Smooth muscle cell (in vitro differentiated cells): Measurements from ENCODE around the gene UST. TPM values are rescaled to one million over a fixed set of nuclear protein-coding genes. Genes with fewer than 3 reads are reported as not detected.
A peak's percentile ranks its signal among the peaks of the same experiment; 100 is the strongest.

Experiments used
- DNase-seq: peaks from one replicate; lab custom pipeline; 2025; ENCODE audit not compliant: unreplicated experiment; lab: John Stamatoyannopoulos, UW
- H2AFZ ChIP-seq: fragments of 200-600 bp; sonication (generic); 2 replicates; pipeline ENCODE4 v1.6.0; 2016; ENCODE audit warnings: antibody characterized with exemption, low read depth, mild to moderate bottlenecking
- H3F3A ChIP-seq: fragments of 200-600 bp; sonication (generic); 2 replicates; pipeline ENCODE4 v1.6.0; 2017; ENCODE audit warnings: antibody characterized with exemption, low read depth
- H3K27ac ChIP-seq: fragments of 200-600 bp; sonication (generic); 2 replicates; pipeline ENCODE4 v1.5.1; 2016; ENCODE audit warnings: low read depth, mild to moderate bottlenecking
- H3K27me3 ChIP-seq: fragments of 200-600 bp; sonication (generic); 2 replicates; pipeline ENCODE4 v1.6.1; 2016; ENCODE audit warnings: low read depth, mild to moderate bottlenecking
- H3K36me3 ChIP-seq: fragments of 200-600 bp; sonication (generic); 2 replicates; pipeline ENCODE4 v1.5.1; 2016; ENCODE audit warnings: low read depth
- H3K4me1 ChIP-seq: fragments of 200-600 bp; sonication (generic); 2 replicates; pipeline ENCODE4 v1.5.1; 2016; ENCODE audit warnings: low read depth
- H3K4me2 ChIP-seq: fragments of 200-600 bp; sonication (generic); 2 replicates; pipeline ENCODE4 v1.6.0; 2016; ENCODE audit warnings: mild to moderate bottlenecking
- H3K4me3 ChIP-seq: fragments of 200-600 bp; sonication (generic); 2 replicates; pipeline ENCODE4 v1.5.1; 2016; ENCODE audit warnings: mild to moderate bottlenecking
- H3K79me2 ChIP-seq: fragments of 200-600 bp; sonication (generic); 2 replicates; pipeline ENCODE4 v1.6.0; 2016; ENCODE audit warnings: low read depth, mild to moderate bottlenecking
- H3K9ac ChIP-seq: fragments of 200-600 bp; sonication (generic); 2 replicates; pipeline ENCODE4 v1.6.0; 2016; ENCODE audit warnings: low read depth
- H3K9me3 ChIP-seq: fragments of 200-600 bp; sonication (generic); replicated peaks from 2 replicates; pipeline ENCODE4 v1.5.1; 2016; ENCODE audit warnings: low read depth
- H4K20me1 ChIP-seq: fragments of 200-600 bp; sonication (generic); 2 replicates; pipeline ENCODE4 v1.6.0; 2016; ENCODE audit warnings: low read depth
- WGBS: methylation state at CpG from one replicate; pipeline ENCODE4 v1.1.7; 2016; ENCODE audit warnings: low lambda C conversion rate; 5-methylcytosine and 5-hydroxymethylcytosine counted together
- polyA plus RNA-seq: library from polyadenylated mRNA; unstranded; fragments of >200 nt; fragmentation: Nextera tagmentation; extraction: Ambion mirVana; gene quantifications from 2 replicates; pipeline ENCODE4 v1.2.1, GENCODE V29; 2016
- total RNA-seq: library from RNA; depleted of rRNA; stranded (reverse); fragments of >200 nt; gene quantifications from 2 replicates; pipeline ENCODE4 v1.2.3, GENCODE V29; 2014
- TF ChIP-seq, protein P1 (sequence below): fragments of 200-600 bp; sonication (generic); IDR thresholded peaks from 2 replicates; pipeline ENCODE4 v1.5.1; 2017; ENCODE audit warnings: borderline replicate concordance, mild to moderate bottlenecking, antibody characterized with exemption; ENCODE audit not compliant: insufficient read depth, poor library complexity, severe bottlenecking

UST gene
- total and polyA plus RNA-seq, 2 experiments from 2014 or later, result 16.1 to 19.5 TPM

DNA sequence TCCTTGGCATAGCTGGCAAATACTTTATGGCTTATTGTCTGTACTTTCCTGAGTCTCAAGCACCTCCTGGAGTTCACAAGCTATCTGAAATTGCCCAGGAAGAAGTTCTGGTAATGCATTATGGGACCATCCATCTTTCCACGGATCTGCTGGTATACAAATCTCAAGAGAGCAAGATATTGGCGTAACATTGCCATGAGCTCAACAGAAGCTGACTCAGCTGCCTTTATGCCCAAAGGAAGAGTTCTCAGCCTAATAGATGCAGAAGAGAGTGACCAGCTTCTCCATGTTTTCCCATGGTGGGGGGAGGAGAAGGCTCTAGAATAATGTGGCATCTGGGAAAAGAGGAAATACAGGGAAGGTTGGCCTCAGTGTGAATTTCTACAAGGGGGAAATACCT, 78.7 kb downstream of the UST start:
- Histone ChIP-seq H3K4me3 (no peak overlapping the region), H3F3A (no peaks in the 10 kb centered on the region), H3K27me3 (no peaks in the 10 kb centered on the region), H3K4me2 (no peak overlapping the region), H3K9me3 (no peaks in the 10 kb centered on the region), H3K79me2 (peaks cover 66% of the 10 kb centered on the region), H4K20me1 (peaks cover 24% of the 10 kb centered on the region), H3K36me3 (no peaks in the 10 kb centered on the region), H3K27ac (no peak overlapping the region), H2AFZ (no peak overlapping the region), H3K4me1 (no peaks in the 10 kb centered on the region), H3K9ac (no peak overlapping the region)
- WGBS, result 85% methylated on average over 2 of the region's 2 CpGs
- no peak for DNase-seq
- TF ChIP-seq, protein P1, sequence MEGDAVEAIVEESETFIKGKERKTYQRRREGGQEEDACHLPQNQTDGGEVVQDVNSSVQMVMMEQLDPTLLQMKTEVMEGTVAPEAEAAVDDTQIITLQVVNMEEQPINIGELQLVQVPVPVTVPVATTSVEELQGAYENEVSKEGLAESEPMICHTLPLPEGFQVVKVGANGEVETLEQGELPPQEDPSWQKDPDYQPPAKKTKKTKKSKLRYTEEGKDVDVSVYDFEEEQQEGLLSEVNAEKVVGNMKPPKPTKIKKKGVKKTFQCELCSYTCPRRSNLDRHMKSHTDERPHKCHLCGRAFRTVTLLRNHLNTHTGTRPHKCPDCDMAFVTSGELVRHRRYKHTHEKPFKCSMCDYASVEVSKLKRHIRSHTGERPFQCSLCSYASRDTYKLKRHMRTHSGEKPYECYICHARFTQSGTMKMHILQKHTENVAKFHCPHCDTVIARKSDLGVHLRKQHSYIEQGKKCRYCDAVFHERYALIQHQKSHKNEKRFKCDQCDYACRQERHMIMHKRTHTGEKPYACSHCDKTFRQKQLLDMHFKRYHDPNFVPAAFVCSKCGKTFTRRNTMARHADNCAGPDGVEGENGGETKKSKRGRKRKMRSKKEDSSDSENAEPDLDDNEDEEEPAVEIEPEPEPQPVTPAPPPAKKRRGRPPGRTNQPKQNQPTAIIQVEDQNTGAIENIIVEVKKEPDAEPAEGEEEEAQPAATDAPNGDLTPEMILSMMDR, result no peak

GRCh38 chr6:148827416-148828045, 80.7 kb downstream of the UST start:
- Histone ChIP-seq H3K27ac (peak overlapping the region; percentile 41), H3K4me2 (peak overlapping the region; percentile 62), H3K79me2 (peaks cover 69% of the 10 kb centered on the region), H2AFZ (no peak overlapping the region), H3K27me3 (no peaks in the 10 kb centered on the region), H3K9ac (no peak overlapping the region), H3K9me3 (no peaks in the 10 kb centered on the region), H3K36me3 (no peaks in the 10 kb centered on the region), H4K20me1 (peaks cover 11% of the 10 kb centered on the region), H3K4me1 (no peaks in the 10 kb centered on the region), H3F3A (no peaks in the 10 kb centered on the region), H3K4me3 (no peak overlapping the region)
- 36% methylated on average over 5 of the region's 5 CpGs for WGBS
- TF ChIP-seq, protein P1, result no peak
- no peak for DNase-seq

DNA sequence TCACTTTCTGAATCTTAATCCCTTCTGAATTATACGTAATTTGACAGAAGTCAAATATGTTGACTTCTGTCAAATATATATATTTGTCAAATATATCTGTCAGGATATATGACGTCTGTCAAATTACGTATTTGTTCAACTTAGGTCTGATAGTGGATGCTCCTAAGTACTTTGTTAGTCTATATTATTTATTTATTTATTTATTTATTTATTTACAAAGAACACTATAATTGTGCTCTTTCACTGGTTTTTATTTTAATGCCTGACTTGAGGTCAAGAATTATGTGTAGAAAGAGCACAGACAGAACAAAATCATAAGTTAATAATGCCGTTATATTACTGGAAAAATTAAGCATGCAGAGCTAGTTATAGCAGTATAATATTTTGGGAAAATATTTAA, 81.2 kb downstream of the UST start:
- Histone ChIP-seq H3F3A (no peaks in the 10 kb centered on the region), H3K4me1 (no peaks in the 10 kb centered on the region), H3K36me3 (no peaks in the 10 kb centered on the region), H3K4me2 (no peak overlapping the region), H3K79me2 (peaks cover 70% of the 10 kb centered on the region), H3K27ac (no peak overlapping the region), H2AFZ (no peak overlapping the region), H4K20me1 (peaks cover 10% of the 10 kb centered on the region), H3K4me3 (no peak overlapping the region), H3K27me3 (no peaks in the 10 kb centered on the region), H3K9ac (no peak overlapping the region), H3K9me3 (no peaks in the 10 kb centered on the region)
- 96% methylated on average over 4 of the region's 4 CpGs for WGBS
- TF ChIP-seq, protein P1, result no peak
- DNase-seq, result no peak

DNA sequence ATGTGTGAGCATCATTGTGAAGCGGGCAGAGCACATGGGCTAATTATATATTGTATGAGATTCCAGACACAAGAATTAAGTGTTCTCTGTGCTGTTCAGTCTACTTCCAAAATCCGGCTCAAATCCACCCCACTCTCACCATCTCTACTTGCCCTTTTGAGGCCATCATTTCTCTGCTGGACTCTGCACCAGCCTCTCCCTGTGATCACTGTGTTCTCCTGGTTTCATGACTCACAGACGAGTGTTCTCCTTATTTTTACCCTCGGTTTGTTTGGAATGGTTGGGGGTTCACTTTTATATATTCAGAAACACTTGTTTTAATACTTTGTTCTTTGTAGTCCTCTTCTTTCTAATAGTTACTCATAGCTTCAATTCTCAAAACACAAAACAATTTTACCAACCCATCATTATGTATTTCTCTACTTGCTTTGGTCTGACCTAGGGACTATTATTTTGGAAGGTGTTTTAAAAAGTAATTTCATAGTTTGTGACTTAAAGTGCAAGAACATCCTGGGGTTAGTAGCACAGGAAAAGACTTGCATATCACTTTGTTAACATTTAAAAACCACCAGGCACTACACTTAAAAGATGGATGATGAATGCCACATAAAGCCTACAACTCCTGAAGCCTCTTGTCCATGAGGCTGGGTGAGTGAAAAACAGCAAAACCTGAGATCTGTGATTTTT, 82.7 kb downstream of the UST start:
- H3K4me1 ChIP-seq, result no peaks in the 10 kb centered on the region
- H3F3A ChIP-seq, result no peaks in the 10 kb centered on the region
- no peak overlapping the region for H3K9ac ChIP-seq
- DNase-seq, result no peak
- H4K20me1 ChIP-seq, result peaks cover 10% of the 10 kb centered on the region
- WGBS, result 73% methylated on average over 4 of the region's 4 CpGs
- H3K4me3 ChIP-seq, result no peak overlapping the region
- no peaks in the 10 kb centered on the region for H3K27me3 ChIP-seq
- H3K79me2 ChIP-seq, result peaks cover 77% of the 10 kb centered on the region
- no peaks in the 10 kb centered on the region for H3K9me3 ChIP-seq
- H2AFZ ChIP-seq, result no peak overlapping the region
- no peak overlapping the region for H3K4me2 ChIP-seq
- H3K27ac ChIP-seq, result no peak overlapping the region
- H3K36me3 ChIP-seq, result no peaks in the 10 kb centered on the region
- TF ChIP-seq, protein P1, result no peak
